A673 (cell line): ENCODE results near the gene C3orf18.

ENCODE experiments used
- EZH2 ChIP-seq: fragments of 200-600 bp; sonication (generic); IDR thresholded peaks from 2 replicates; pipeline ENCODE4 v1.6.1; 2017; ENCODE audit warnings: borderline replicate concordance, low read depth, mild to moderate bottlenecking, mixed read lengths, antibody characterized with exemption, low read length; ENCODE audit not compliant: poor library complexity, severe bottlenecking
- TF ChIP-seq, protein P1 (sequence below): fragments of 300-800, 200-600 bp; sonication (generic); conservative IDR thresholded peaks from 2 replicates; pipeline ENCODE4 v1.5.1; 2017; ENCODE audit warnings: low read depth, mild to moderate bottlenecking, antibody characterized with exemption, low read length, moderate library complexity, mixed read lengths

DNA sequence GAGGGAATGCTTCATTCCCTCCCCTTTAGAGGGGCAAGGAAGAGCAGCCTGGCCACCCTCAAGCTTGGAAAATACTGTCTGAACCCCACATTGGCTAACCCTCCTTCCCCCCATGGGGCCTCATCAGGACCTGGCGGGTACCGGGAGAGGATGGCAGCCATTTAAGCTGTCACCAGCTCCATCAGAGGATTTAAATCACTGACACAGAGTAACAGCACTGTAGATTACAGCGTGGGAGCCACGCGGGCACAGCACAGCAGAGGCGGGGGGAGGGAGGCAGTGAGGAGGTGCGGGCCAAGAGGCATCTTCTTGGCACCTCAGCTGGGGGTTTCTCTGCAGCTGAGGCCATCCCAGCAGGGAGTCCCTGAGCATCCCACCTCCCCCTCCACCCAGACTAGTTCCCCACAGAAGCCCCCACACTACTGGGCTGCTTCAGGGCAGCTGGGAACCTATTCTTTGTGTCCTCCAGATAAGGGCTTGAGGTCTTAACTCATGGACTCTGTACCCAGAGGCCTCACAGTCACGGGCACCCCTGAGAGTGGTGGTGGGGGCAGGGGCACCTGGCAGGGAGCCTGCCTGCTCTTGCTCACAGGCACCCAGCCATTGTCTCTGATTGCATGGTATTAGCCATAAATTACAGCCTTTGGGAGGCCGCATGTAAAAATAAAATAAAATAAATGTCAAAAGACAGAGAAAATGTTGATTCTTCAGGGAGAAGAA is 42.2 kb downstream of the C3orf18 start:
- TF ChIP-seq, protein P1, sequence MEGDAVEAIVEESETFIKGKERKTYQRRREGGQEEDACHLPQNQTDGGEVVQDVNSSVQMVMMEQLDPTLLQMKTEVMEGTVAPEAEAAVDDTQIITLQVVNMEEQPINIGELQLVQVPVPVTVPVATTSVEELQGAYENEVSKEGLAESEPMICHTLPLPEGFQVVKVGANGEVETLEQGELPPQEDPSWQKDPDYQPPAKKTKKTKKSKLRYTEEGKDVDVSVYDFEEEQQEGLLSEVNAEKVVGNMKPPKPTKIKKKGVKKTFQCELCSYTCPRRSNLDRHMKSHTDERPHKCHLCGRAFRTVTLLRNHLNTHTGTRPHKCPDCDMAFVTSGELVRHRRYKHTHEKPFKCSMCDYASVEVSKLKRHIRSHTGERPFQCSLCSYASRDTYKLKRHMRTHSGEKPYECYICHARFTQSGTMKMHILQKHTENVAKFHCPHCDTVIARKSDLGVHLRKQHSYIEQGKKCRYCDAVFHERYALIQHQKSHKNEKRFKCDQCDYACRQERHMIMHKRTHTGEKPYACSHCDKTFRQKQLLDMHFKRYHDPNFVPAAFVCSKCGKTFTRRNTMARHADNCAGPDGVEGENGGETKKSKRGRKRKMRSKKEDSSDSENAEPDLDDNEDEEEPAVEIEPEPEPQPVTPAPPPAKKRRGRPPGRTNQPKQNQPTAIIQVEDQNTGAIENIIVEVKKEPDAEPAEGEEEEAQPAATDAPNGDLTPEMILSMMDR = no peak
- no peak for TF ChIP-seq EZH2
